HepG2 (cell line): ENCODE results near the gene ANO2. TPM values are rescaled to one million over a fixed set of nuclear protein-coding genes. Genes with fewer than 3 reads are reported as not detected.

Source experiments
- ATAC-seq: fragments of 200-7000 bp; cut with Tn5 transposase; 3 replicates; pipeline ENCODE4 v1.9.1; 2020; ENCODE audit warnings: mild to moderate bottlenecking, moderate library complexity
- BruUV-seq: library from RNA; stranded (reverse); fragments of 400-500 nt; replicated peaks from 2 replicates; lab custom pipeline; 2021; lab: Mats Ljungman, UMichigan
- CTCF ChIA-PET: fragments of 300-600 bp; formaldehyde crosslinking; extraction: SDS; loops from one replicate; lab custom pipeline; 2021; ENCODE audit warnings: low total read pairs, inconsistent platforms, low intra/inter-chr PET ratio; lab: Yijun Ruan, JAX
- POLR2A ChIA-PET: fragments of 350-600 bp; sonication (Branson Sonifier 250); formaldehyde crosslinking; loops from one replicate; lab custom pipeline; 2020; ENCODE audit warnings: antibody characterized with exemption, inconsistent platforms; lab: Yijun Ruan, JAX
- DNase-seq: peaks from one replicate; pipeline ENCODE4 v3.0.0-alpha.2; 2015; ENCODE audit warnings: low spot score
- FAIRE-seq: peaks from 3 replicates; lab custom pipeline; 2011; peaks lifted over from hg19 to GRCh38; lab: Jason Lieb, UNC
- H2AFZ ChIP-seq: one replicate; pipeline ENCODE4 v1.6.1; 2011; ENCODE audit warnings: low read length, inconsistent platforms
- H3K27ac ChIP-seq: fragments of 300-600 bp; 3 replicates; pipeline ENCODE4 v1.8.0; 2011; ENCODE audit warnings: mixed run types, mild to moderate bottlenecking, mixed read lengths, low read length, inconsistent platforms; ENCODE audit not compliant: insufficient read depth; ENCODE audit errors: extremely low read length
- H3K27me3 ChIP-seq, 2 experiments: fragments of 200-600 bp in 1 of 2; 2 replicates in 1 of 2; 3 replicates in 1 of 2; pipeline versions ENCODE4 v1.6.0 to v1.8.0; 2011; ENCODE audit warnings: low read length in 2 of 2, mild to moderate bottlenecking in 2 of 2, moderate library complexity in 2 of 2, inconsistent platforms in 1 of 2; ENCODE audit not compliant: insufficient read depth in 2 of 2, control insufficient read depth in 1 of 2
- H3K36me3 ChIP-seq, 2 experiments: fragments of 200-600 bp in 1 of 2; replicated peaks in 1 of 2; 2 replicates in 1 of 2; 3 replicates in 1 of 2; pipeline versions ENCODE4 v1.5.1 to v1.8.0; 2011; ENCODE audit warnings: low read length in 2 of 2, inconsistent platforms in 1 of 2; ENCODE audit not compliant: insufficient read depth in 2 of 2, control insufficient read depth in 1 of 2
- H3K4me1 ChIP-seq: 2 replicates; pipeline ENCODE4 v1.5.1; 2012; ENCODE audit warnings: low read length, inconsistent platforms; ENCODE audit not compliant: insufficient read depth
- H3K4me2 ChIP-seq: 2 replicates; pipeline ENCODE4 v1.6.0; 2011; ENCODE audit warnings: low read depth, low read length, inconsistent platforms
- H3K4me3 ChIP-seq, 3 experiments: fragments of 200-600 bp in 1 of 3; sonication (generic), shearing (Covaris generic) in 1 of 3; replicated peaks in 1 of 3; 2 replicates each; pipeline ENCODE4 v1.5.1; 2011 to 2016; ENCODE audit warnings: low read length in 3 of 3, inconsistent platforms in 2 of 3, low read depth in 2 of 3, mild to moderate bottlenecking in 2 of 3, control low read depth in 1 of 3, mixed read lengths in 1 of 3; ENCODE audit not compliant: insufficient read depth in 1 of 3
- H3K79me2 ChIP-seq: one replicate; pipeline ENCODE4 v1.6.1; 2011; ENCODE audit warnings: low read length, inconsistent platforms; ENCODE audit not compliant: insufficient read depth
- H3K9ac ChIP-seq: 2 replicates; pipeline ENCODE4 v1.6.0; 2011; ENCODE audit warnings: mild to moderate bottlenecking, low read depth, low read length, inconsistent platforms; ENCODE audit not compliant: insufficient read depth
- H3K9me3 ChIP-seq: 2 replicates; pipeline ENCODE4 v1.5.1; 2012; ENCODE audit warnings: mild to moderate bottlenecking, low read length
- H4K20me1 ChIP-seq: 2 replicates; pipeline ENCODE4 v1.6.0; 2011; ENCODE audit warnings: inconsistent platforms, mild to moderate bottlenecking, low read length, moderate library complexity; ENCODE audit not compliant: insufficient read depth
- FOXO1 ChIP-seq: sonication (generic); formaldehyde crosslinking; IDR thresholded peaks from 2 replicates; pipeline ENCODE4 v1.4.0; 2020; ENCODE audit warnings: missing genetic modification reagents
- GFI1 ChIP-seq: sonication (generic); formaldehyde crosslinking; IDR thresholded peaks from 2 replicates; pipeline ENCODE4 v1.5.0; 2020; ENCODE audit warnings: missing genetic modification reagents, mild to moderate bottlenecking, borderline replicate concordance
- HMG20B ChIP-seq: conservative IDR thresholded peaks from 2 replicates; pipeline ENCODE4 v1.6.1; 2016; ENCODE audit warnings: missing genetic modification reagents, missing compliant biosample characterization
- HNF4G ChIP-seq, 2 experiments: sonication (generic) in 1 of 2; formaldehyde crosslinking in 1 of 2; IDR thresholded peaks; 2 replicates each; pipeline versions ENCODE4 v1.4.0 to v1.6.1; 2011 to 2020; ENCODE audit warnings: borderline replicate concordance in 2 of 2, low read depth in 2 of 2, mild to moderate bottlenecking in 2 of 2, low read length in 1 of 2, missing genetic modification reagents in 1 of 2, moderate library complexity in 1 of 2
- SNAI1 ChIP-seq: sonication (generic); formaldehyde crosslinking; IDR thresholded peaks from 2 replicates; pipeline ENCODE4 v1.5.0; 2020; ENCODE audit warnings: mild to moderate bottlenecking, missing genetic modification reagents, borderline replicate concordance
- TBX3 ChIP-seq: fragments of 450-650 bp; IDR thresholded peaks from 2 replicates; pipeline ENCODE4 v1.6.1; 2017; ENCODE audit warnings: antibody characterized with exemption, mild to moderate bottlenecking, inconsistent platforms, borderline replicate concordance
- XBP1 ChIP-seq: sonication (generic); formaldehyde crosslinking; IDR thresholded peaks from 2 replicates; pipeline ENCODE4 v1.5.0; 2020; ENCODE audit warnings: missing genetic modification reagents
- ZNF160 ChIP-seq: sonication (generic); formaldehyde crosslinking; IDR thresholded peaks from 2 replicates; pipeline ENCODE4 v1.8.0; 2022; ENCODE audit warnings: mild to moderate bottlenecking, inconsistent platforms, missing genetic modification reagents
- ZNF207 ChIP-seq: fragments of 450-650 bp; IDR thresholded peaks from 2 replicates; pipeline ENCODE4 v1.6.1; 2016; ENCODE audit warnings: antibody characterized with exemption, borderline replicate concordance
- ZNF556 ChIP-seq: sonication (generic); formaldehyde crosslinking; IDR thresholded peaks from 2 replicates; pipeline ENCODE4 v1.4.0; 2020; ENCODE audit warnings: mild to moderate bottlenecking, missing genetic modification reagents, borderline replicate concordance
- ZNF563 ChIP-seq: sonication (generic); formaldehyde crosslinking; IDR thresholded peaks from 2 replicates; pipeline ENCODE4 v1.8.0; 2022; ENCODE audit warnings: mild to moderate bottlenecking, moderate library complexity, missing genetic modification reagents
- ZNF598 ChIP-seq: sonication (generic); formaldehyde crosslinking; IDR thresholded peaks from 2 replicates; pipeline ENCODE4 v1.5.1; 2020; ENCODE audit warnings: mild to moderate bottlenecking, missing genetic modification reagents, borderline replicate concordance
- ZNF761 ChIP-seq: sonication (generic); formaldehyde crosslinking; conservative IDR thresholded peaks from 2 replicates; pipeline ENCODE4 v1.4.0; 2020; ENCODE audit warnings: mild to moderate bottlenecking, missing genetic modification reagents
- ZNF775 ChIP-seq: sonication (generic); formaldehyde crosslinking; IDR thresholded peaks from 2 replicates; pipeline ENCODE4 v1.4.0; 2020; ENCODE audit warnings: missing genetic modification reagents, mild to moderate bottlenecking, moderate library complexity, borderline replicate concordance
- ZSCAN12 ChIP-seq: sonication (generic); formaldehyde crosslinking; IDR thresholded peaks from 2 replicates; pipeline ENCODE4 v1.9.0; 2021; ENCODE audit warnings: mild to moderate bottlenecking, missing genetic modification reagents
- WGBS: methylation state at CpG from one replicate; pipeline ENCODE4 v1.1.6; 2017; ENCODE audit warnings: low lambda C conversion rate; 5-methylcytosine and 5-hydroxymethylcytosine counted together
- in situ Hi-C: cut with HindIII; loops from 2 replicates; pipeline ENCODE4 v1.10.0; 2017; ENCODE audit warnings: low pct_unique_long_range_greater_than_20kb; ENCODE audit not compliant: extremely low pct_ligation_motif_present
- intact Hi-C: fragments of 100-400 bp; cut with micrococcal nuclease; formaldehyde crosslinking; loops from one replicate; pipeline ENCODE4 v1.10.0; 2022; ENCODE audit not compliant: unreplicated experiment
- polyA plus RNA-seq, 8 experiments: library from polyadenylated mRNA; depleted of rRNA in 3 of 8; stranded (reverse) in 7 of 8; unstranded in 1 of 8; fragments of >200 nt; fragmentation: Illumina TruSeq in 4 of 8; extraction: Trizol in 4 of 8; gene quantifications; 2 replicates each; pipeline versions ENCODE4 v1.2.1 to v1.2.3, GENCODE V29; 2011 to 2016; ENCODE audit warnings: low read depth in 4 of 8, missing spikeins in 1 of 8, mixed read lengths in 1 of 8; ENCODE audit not compliant: insufficient read depth in 1 of 8
- total RNA-seq, 5 experiments: library from RNA; depleted of rRNA; stranded (reverse); fragments of >200 nt; fragmentation: Illumina TruSeq; extraction: Trizol; gene quantifications; 2 replicates each; pipeline ENCODE4 v1.2.3, GENCODE V29; 2016; ENCODE audit warnings: low read depth in 1 of 5
- TF ChIP-seq, protein P1 (sequence below): sonication (generic); formaldehyde crosslinking; IDR thresholded peaks from 2 replicates; pipeline ENCODE4 v1.8.1; 2023; ENCODE audit warnings: mild to moderate bottlenecking, inconsistent platforms, moderate library complexity, missing genetic modification reagents, borderline replicate concordance

The ANO2 gene
- total and polyA plus RNA-seq, 2 of the 13 experiments (the other 11 are each of a cell fraction or from before 2014, with no cell fraction given), result 0.18 TPM; not detected in 1

DNA sequence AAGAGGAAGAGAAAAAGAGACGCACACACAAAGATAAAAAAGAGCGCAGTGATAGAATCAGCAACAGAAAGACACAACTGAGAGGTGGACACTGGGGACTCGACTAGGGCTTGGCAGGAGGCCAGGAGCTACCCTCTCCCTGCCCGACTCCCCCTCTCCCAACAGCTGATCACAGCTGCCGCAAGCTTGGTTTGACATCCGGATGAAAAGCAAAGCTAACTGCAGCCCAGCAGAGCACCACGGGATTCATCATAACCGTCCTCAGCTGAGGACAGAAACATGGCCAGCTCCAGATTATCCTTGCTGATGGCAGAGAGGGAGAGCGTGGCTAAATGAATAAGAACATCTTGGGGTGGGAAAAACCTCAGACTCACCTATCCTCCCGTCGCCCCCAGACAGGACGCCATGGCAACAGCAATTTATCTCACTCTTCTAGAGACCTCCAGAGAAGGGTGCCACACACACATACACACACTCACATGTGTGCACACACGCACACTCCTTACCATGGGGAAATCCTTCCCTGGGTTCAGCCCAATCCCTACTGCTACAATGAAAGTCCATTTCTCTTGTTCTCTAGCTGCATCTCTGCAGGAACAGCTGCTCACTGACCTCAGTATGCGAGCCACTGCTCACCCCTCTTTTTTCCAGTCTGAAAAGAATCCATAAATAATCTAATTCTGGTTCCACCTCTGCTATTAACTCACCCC is 377.9 kb downstream of the ANO2 start (continued):
- TF ChIP-seq, protein P1, sequence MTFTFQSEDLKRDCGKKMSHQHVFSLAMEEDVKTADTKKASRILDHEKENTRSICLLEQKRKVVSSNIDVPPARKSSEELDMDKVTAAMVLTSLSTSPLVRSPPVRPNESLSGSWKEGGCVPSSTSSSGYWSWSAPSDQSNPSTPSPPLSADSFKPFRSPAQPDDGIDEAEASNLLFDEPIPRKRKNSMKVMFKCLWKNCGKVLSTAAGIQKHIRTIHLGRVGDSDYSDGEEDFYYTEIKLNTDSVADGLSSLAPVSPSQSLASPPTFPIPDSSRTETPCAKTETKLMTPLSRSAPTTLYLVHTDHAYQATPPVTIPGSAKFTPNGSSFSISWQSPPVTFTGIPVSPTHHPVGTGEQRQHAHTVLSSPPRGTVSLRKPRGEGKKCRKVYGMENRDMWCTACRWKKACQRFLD (CRISPR knock-in tag), result no peak

DNA sequence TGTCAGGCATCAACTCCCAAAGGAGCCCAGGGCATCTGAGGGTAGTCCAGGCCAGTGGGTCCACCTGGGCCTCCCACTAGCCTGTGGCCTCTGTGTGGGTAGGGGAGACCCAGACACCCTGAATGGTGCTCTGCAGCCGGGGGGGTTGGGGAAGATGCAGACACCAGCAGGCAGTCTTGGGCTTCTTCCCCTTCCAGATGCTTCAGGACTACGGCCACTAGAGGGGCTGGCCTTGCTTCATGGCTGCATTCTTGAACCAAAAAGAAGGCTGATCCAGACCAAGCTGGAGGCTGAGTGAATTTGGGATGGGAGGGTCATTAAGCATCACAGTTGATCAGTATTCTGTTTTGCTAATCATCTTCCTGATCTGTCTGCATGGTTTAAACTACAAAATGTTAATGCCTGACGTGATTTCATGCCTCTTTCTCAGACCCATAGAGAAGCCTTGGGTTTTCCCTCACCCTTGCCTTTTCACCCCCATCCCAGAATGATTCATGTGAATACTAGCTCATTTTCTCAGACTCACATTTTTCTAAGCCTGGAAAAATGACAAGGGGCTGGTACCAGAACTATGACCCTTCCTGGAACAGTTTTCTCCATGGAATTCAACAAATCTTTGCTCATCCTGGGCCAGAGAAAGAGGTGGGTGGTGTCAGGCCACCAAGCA is 379.0 kb downstream of the ANO2 start:
- Histone ChIP-seq H3K9me3 (no peaks in the 10 kb centered on the region), H4K20me1 (no peaks in the 10 kb centered on the region), H2AFZ (no peak overlapping the region), H3K79me2 (no peaks in the 10 kb centered on the region), H3K27me3 (no peaks in the 10 kb centered on the region), H3K9ac (no peak overlapping the region), H3K4me1 (peaks cover 16% of the 10 kb centered on the region), H3K4me2 (no peak overlapping the region), H3K27ac (no peak overlapping the region), H3K4me3 (no peak overlapping the region), H3K36me3 (no peaks in the 10 kb centered on the region)
- no TSS peak for BruUV-seq
- ChIA-PET CTCF (no interaction called here), POLR2A (no interaction called here)
- 17% methylated on average over 1 of the region's 3 CpGs for WGBS
- ATAC-seq (no peak), DNase-seq (no peak), FAIRE-seq (no peak)
- in situ Hi-C loops, result no loop called here
- intact Hi-C loops, result no loop called here
- TF ChIP-seq HMG20B (CRISPR knock-in tag), result no peak
- TF ChIP-seq ZNF207, result no peak
- TF ChIP-seq ZNF598, result no peak
- TF ChIP-seq ZNF761 (CRISPR knock-in tag), result no peak
- TF ChIP-seq ZNF556 (CRISPR knock-in tag), result no peak
- TF ChIP-seq SNAI1, result no peak
- no peak for TF ChIP-seq TBX3
- TF ChIP-seq FOXO1 (CRISPR knock-in tag), result no peak
- TF ChIP-seq ZNF160 (CRISPR knock-in tag), result no peak
- TF ChIP-seq HNF4G (IDR thresholded peaks at IDR 0.05; ENCODE audit: borderline replicate concordance, low read depth, low read length), result no peak
- TF ChIP-seq HNF4G (CRISPR knock-in tag; IDR thresholded peaks at IDR 0.05; ENCODE audit: borderline replicate concordance, low read depth), result no peak
- no peak for TF ChIP-seq ZNF775 (CRISPR knock-in tag)
- no peak for TF ChIP-seq ZNF563 (CRISPR knock-in tag)
- TF ChIP-seq XBP1 (CRISPR knock-in tag), result no peak
- no peak for TF ChIP-seq ZSCAN12 (CRISPR knock-in tag)
- no peak for TF ChIP-seq GFI1 (CRISPR knock-in tag)
